ENCODE results near the gene DYNLT3.

The DYNLT3 gene

DNA sequence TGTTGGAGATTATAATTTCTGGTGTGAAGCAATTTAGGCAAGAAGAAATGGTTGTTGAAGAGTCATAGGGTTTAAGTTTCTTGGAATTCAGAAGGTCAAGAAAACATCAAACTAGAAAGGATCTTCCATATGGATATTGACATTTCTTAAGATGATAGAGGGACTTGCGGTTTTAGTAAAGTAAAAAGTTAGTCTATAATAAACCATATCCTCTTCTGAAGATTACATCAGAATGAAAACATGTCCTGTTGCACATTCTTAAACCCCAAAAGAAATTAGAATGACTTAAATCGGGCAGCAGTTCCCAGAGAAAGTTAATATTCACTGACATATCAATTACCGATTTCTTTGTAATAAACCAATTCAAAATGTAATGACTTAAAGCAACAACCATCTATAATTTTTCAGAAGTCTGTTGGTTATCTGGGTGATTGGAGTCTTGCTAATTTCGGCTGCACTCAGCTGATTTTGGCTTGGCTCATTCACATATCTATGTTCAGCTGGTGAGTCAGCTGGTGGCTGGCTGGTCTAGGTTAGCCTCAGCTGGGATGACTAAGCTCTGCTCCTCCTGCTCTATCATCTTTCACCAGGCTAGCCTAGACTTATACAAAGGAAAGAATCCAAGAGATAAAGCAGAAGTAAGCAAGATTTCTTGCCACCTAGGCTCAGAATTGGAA, 24.4 kb upstream of the DYNLT3 start:
- H3K4me3 ChIP-seq (ENCODE audit: low read depth, low read length): no peak overlapping the region

GRCh38 chrX:37867536-37868153, 20.3 kb upstream of the DYNLT3 start:
- ChIA-PET POLR2A (no interaction called here), CTCF (no interaction called here)
- H3K4me3 ChIP-seq (ENCODE audit: low read depth, low read length): no peak overlapping the region
- no peak for TF ChIP-seq CTCF (IDR thresholded peaks at IDR 0.05; ENCODE audit: insufficient read depth, low read length, missing control alignments)
- DNase-seq (ENCODE audit: low read depth, low spot score): no peak

More for the DNA sequence above, 24.4 kb upstream of the DYNLT3 start:
- ChIA-PET POLR2A (interaction anchor here (0.7 kb wide), 1 partner anchor 38 kb away, joined by 3 read pairs; no protein-coding TSS in a partner anchor), CTCF (interaction anchor here (0.6 kb wide), 1 partner anchor 310 kb away, joined by 6 read pairs; no protein-coding TSS in a partner anchor)
- TF ChIP-seq CTCF (IDR thresholded peaks at IDR 0.05; ENCODE audit: insufficient read depth, low read length, missing control alignments): no peak
- DNase-seq (ENCODE audit: low read depth, low spot score): peak; percentile 67

DNA sequence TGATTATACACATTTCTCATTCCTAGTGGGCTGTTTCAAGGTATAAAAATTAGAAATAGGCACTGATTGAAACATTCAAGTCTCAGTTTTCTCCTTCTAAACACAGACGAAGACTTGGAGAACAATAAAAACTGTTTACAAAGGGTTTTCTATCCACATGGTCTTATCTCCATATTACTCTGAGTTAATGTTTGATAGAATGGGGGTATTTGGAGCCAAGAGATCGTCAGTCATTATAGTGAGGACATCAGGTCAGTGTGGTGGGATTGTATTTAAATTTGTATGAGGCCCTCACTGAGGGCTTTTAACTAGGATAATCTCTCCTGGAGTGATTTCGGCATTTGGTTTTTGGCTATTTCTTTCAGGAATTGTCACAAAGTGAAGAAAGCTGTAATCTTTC, 16.4 kb upstream of the DYNLT3 start:
- H3K4me3 ChIP-seq (ENCODE audit: low read depth, low read length): no peak overlapping the region
- CTCF ChIA-PET: no interaction called here
- TF ChIP-seq CTCF (IDR thresholded peaks at IDR 0.05; ENCODE audit: insufficient read depth, low read length, missing control alignments): no peak
- POLR2A ChIA-PET: no interaction called here
- no peak for DNase-seq (ENCODE audit: low read depth, low spot score)

- no peak overlapping the region for H3K4me3 ChIP-seq (ENCODE audit: low read depth, low read length)
- no peak for DNase-seq (ENCODE audit: low read depth, low spot score)
- TF ChIP-seq CTCF (IDR thresholded peaks at IDR 0.05; ENCODE audit: insufficient read depth, low read length, missing control alignments): no peak
- POLR2A ChIA-PET: no interaction called here
- CTCF ChIA-PET: no interaction called here
Observed at GRCh38 chrX:37862851-37863250, 15.5 kb upstream of the DYNLT3 start.

DNA sequence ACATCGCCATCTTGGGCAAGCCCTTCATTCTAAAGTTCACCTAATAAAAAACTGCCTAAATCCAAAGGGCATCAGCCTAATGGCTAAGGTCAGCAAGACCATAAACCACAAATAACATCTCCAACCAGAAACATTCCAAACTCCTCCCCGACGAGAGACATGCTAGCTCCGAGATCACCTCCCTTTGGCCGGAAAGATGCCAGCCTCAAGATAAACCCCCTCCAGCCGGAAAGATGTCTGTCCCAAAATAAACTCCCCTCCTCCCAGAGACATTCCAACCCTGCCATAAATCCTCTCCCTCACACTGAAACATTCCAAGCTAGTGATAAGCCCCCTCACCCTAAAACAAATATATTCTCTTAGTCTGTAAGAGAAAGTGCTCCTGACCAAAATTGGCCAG, 13.3 kb upstream of the DYNLT3 start:
- no peak for DNase-seq (ENCODE audit: low read depth, low spot score)
- no peak overlapping the region for H3K4me3 ChIP-seq (ENCODE audit: low read depth, low read length)
- no peak for TF ChIP-seq CTCF (IDR thresholded peaks at IDR 0.05; ENCODE audit: insufficient read depth, low read length, missing control alignments)
- POLR2A ChIA-PET: no interaction called here
- CTCF ChIA-PET: interaction anchor here (1.3 kb wide), 1 partner anchor 24 kb away, joined by 3 read pairs; no protein-coding TSS in a partner anchor

DNA sequence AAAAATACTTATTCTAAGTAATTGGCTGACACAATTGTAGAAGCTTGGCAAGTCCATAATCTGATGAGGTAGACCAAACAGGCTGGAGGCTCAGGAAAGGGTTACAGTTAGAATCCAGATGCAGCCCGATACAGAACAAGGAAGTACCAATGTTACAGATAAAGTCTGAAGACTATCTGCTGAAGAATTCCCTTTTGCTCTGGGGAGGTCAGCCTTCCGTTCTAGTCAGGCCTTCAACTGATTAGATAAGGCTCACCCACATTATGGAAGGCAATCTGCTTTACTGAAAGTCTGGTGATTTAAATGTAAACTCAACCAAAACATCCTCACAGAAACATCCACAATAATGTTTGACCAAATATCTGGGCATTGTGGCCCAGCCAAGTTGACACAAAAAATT, 7.4 kb upstream of the DYNLT3 start:
- DNase-seq (ENCODE audit: low read depth, low spot score): no peak
- ChIA-PET POLR2A (no interaction called here), CTCF (no interaction called here)
- H3K4me3 ChIP-seq (ENCODE audit: low read depth, low read length): no peak overlapping the region
- no peak for TF ChIP-seq CTCF (IDR thresholded peaks at IDR 0.05; ENCODE audit: insufficient read depth, low read length, missing control alignments)

All from AG04449 (cell line).